ENCODE results near the gene MOK. TPM values are rescaled to one million over a fixed set of nuclear protein-coding genes. Genes with fewer than 3 reads are reported as not detected.
"Not testable (repeated sequence)": the region's sequence is repeated elsewhere in the genome, so short reads cannot be mapped to it uniquely, and the experiment has no call there.

The MOK gene
- 10 to 100 TPM in 1 of 2 donors, 1 to 10 TPM in 1; 10.0 to 16.4 TPM for total RNA-seq
- 10 to 100 TPM; 10.8 to 28.3 TPM for polyA plus RNA-seq
- long read RNA-seq, donor 1, partial matches to known transcripts: 3 of 12 reads
- long read RNA-seq, donor 1, other reads (novel, unspliced or antisense): 7 of 12 reads
- long read RNA-seq, donor 2, partial matches to known transcripts: 0 of 1 reads
- long read RNA-seq, donor 2, other reads (novel, unspliced or antisense): 1 of 1 reads

- 0% methylated on average over 50 to 53 of the region's 53 CpGs for WGBS, 2 donors
- H3K27me3 ChIP-seq (ENCODE audit: control insufficient read depth in 1 of 2, insufficient read depth in 2 of 2, low read length in 1 of 2): no peaks in the 10 kb centered on the region
- ATAC-seq (ENCODE audit: low FRiP score): peak; percentile 100
Measured at GRCh38 chr14:102304611-102305506, at the start of gene MOK. Gene MOK (minus strand): TSS chr14:102305164. CDS start chr14:102304968, 196 bp downstream.

GRCh38 chr14:102353126-102353619, 48.2 kb upstream of the MOK start:
- WGBS, 2 donors: 86 to 87% methylated on average over 8 of the region's 8 CpGs
- H3K27me3 ChIP-seq (ENCODE audit: control insufficient read depth in 1 of 2, insufficient read depth in 2 of 2, low read length in 1 of 2): no peaks in the 10 kb centered on the region

More at GRCh38 chr14:102304611-102305506, at the start of gene MOK:
- no peaks in the 10 kb centered on the region for H3K9me3 ChIP-seq (ENCODE audit: control insufficient read depth, low read length)
- intact Hi-C loops (cut with DNase I): no loop called here
- H3K36me3 ChIP-seq (ENCODE audit: control insufficient read depth in 1 of 2, insufficient read depth in 2 of 2, low read length in 1 of 2): no peaks in the 10 kb centered on the region
- DNase-seq: peak; percentile 97 to 99
- H3K4me3 ChIP-seq (ENCODE audit: low read length in 2 of 2): peak within 1 kb of the TSS; percentile 44 to 64
- H3K27ac ChIP-seq (ENCODE audit: low read depth in 1 of 2, low read length in 2 of 2): no peak within 1 kb of the TSS
- no peaks in the 10 kb centered on the region for H3K4me1 ChIP-seq (ENCODE audit: control insufficient read depth in 1 of 2, insufficient read depth in 2 of 2, low read length in 2 of 2)

GRCh38 chr14:102352213-102352612, 47.2 kb upstream of the MOK start:
- ATAC-seq (ENCODE audit: low FRiP score) (no peak), DNase-seq (no peak)
- intact Hi-C loops (cut with DNase I): loop anchor here in 1 of 2 donors (1.0 kb wide), 1 partner anchor 10 kb away; the partner anchor contains the start of genes CINP and TECPR2
- H3K4me3 ChIP-seq (ENCODE audit: low read length in 2 of 2): no peak overlapping the region
- H3K27ac ChIP-seq (ENCODE audit: low read depth in 1 of 2, low read length in 2 of 2): no peak overlapping the region
- H3K36me3 ChIP-seq (ENCODE audit: control insufficient read depth in 1 of 2, insufficient read depth in 2 of 2, low read length in 1 of 2): peaks cover 3 to 12% of the 10 kb centered on the region in 2 donors
- WGBS, 2 donors: 90 to 92% methylated on average over 4 of the region's 4 CpGs
- no peaks in the 10 kb centered on the region for H3K9me3 ChIP-seq (ENCODE audit: control insufficient read depth, low read length)
- no peaks in the 10 kb centered on the region for H3K27me3 ChIP-seq (ENCODE audit: control insufficient read depth in 1 of 2, insufficient read depth in 2 of 2, low read length in 1 of 2)
- no peaks in the 10 kb centered on the region for H3K4me1 ChIP-seq (ENCODE audit: control insufficient read depth in 1 of 2, insufficient read depth in 2 of 2, low read length in 2 of 2)

More at GRCh38 chr14:102353126-102353619, 48.2 kb upstream of the MOK start:
- no peak for ATAC-seq (ENCODE audit: low FRiP score)
- H3K27ac ChIP-seq (ENCODE audit: low read depth in 1 of 2, low read length in 2 of 2): no peak overlapping the region
- H3K4me1 ChIP-seq (ENCODE audit: control insufficient read depth in 1 of 2, insufficient read depth in 2 of 2, low read length in 2 of 2): no peaks in the 10 kb centered on the region
- no peaks in the 10 kb centered on the region for H3K9me3 ChIP-seq (ENCODE audit: control insufficient read depth, low read length)
- H3K36me3 ChIP-seq (ENCODE audit: control insufficient read depth in 1 of 2, insufficient read depth in 2 of 2, low read length in 1 of 2): peaks cover 3 to 14% of the 10 kb centered on the region in 2 donors
- DNase-seq: no peak
- intact Hi-C loops (cut with DNase I): no loop called here
- no peak overlapping the region for H3K4me3 ChIP-seq (ENCODE audit: low read length in 2 of 2)

- H3K36me3 ChIP-seq (ENCODE audit: control insufficient read depth in 1 of 2, insufficient read depth in 2 of 2, low read length in 1 of 2): peaks cover 3 to 12% of the 10 kb centered on the region in 2 donors
- H3K27ac ChIP-seq (ENCODE audit: low read depth in 1 of 2, low read length in 2 of 2); ATAC-seq (ENCODE audit: low FRiP score); intact Hi-C loops (cut with DNase I); H3K9me3 ChIP-seq (ENCODE audit: control insufficient read depth, low read length); H3K4me1 ChIP-seq (ENCODE audit: control insufficient read depth in 1 of 2, insufficient read depth in 2 of 2, low read length in 2 of 2); H3K27me3 ChIP-seq (ENCODE audit: control insufficient read depth in 1 of 2, insufficient read depth in 2 of 2, low read length in 1 of 2); DNase-seq; H3K4me3 ChIP-seq (ENCODE audit: low read length in 2 of 2): not testable (repeated sequence)
- 65% methylated on average over 9 of the region's 9 CpGs for WGBS, 2 donors
Measured at GRCh38 chr14:102351593-102351992, 46.6 kb upstream of the MOK start.

- 94% methylated on average over 10 of the region's 10 CpGs for WGBS, 2 donors
- intact Hi-C loops (cut with DNase I): no loop called here
- no peak for DNase-seq
- Histone ChIP-seq H3K9me3 (ENCODE audit: control insufficient read depth, low read length) (no peaks in the 10 kb centered on the region), H3K4me3 (ENCODE audit: low read length in 2 of 2) (no peak overlapping the region), H3K36me3 (ENCODE audit: control insufficient read depth in 1 of 2, insufficient read depth in 2 of 2, low read length in 1 of 2) (peaks cover 3 to 12% of the 10 kb centered on the region in 2 donors), H3K27me3 (ENCODE audit: control insufficient read depth in 1 of 2, insufficient read depth in 2 of 2, low read length in 1 of 2) (no peaks in the 10 kb centered on the region), H3K4me1 (ENCODE audit: control insufficient read depth in 1 of 2, insufficient read depth in 2 of 2, low read length in 2 of 2) (no peaks in the 10 kb centered on the region), H3K27ac (ENCODE audit: low read depth in 1 of 2, low read length in 2 of 2) (no peak overlapping the region)
- no peak for ATAC-seq (ENCODE audit: low FRiP score)
Measured at GRCh38 chr14:102351023-102351422, 46.1 kb upstream of the MOK start.

GRCh38 chr14:102348376-102348775, 43.4 kb upstream of the MOK start:
- no peak overlapping the region for H3K27ac ChIP-seq (ENCODE audit: low read depth in 1 of 2, low read length in 2 of 2)
- intact Hi-C loops (cut with DNase I): no loop called here
- peaks cover 3 to 8% of the 10 kb centered on the region in 2 donors for H3K36me3 ChIP-seq (ENCODE audit: control insufficient read depth in 1 of 2, insufficient read depth in 2 of 2, low read length in 1 of 2)
- 89 to 94% methylated on average over 16 of the region's 16 CpGs for WGBS, 2 donors
- no peak overlapping the region for H3K4me3 ChIP-seq (ENCODE audit: low read length in 2 of 2)
- ATAC-seq (ENCODE audit: low FRiP score) (no peak), DNase-seq (no peak)
- H3K9me3 ChIP-seq (ENCODE audit: control insufficient read depth, low read length): no peaks in the 10 kb centered on the region
- H3K4me1 ChIP-seq (ENCODE audit: control insufficient read depth in 1 of 2, insufficient read depth in 2 of 2, low read length in 2 of 2): no peaks in the 10 kb centered on the region
- H3K27me3 ChIP-seq (ENCODE audit: control insufficient read depth in 1 of 2, insufficient read depth in 2 of 2, low read length in 1 of 2): no peaks in the 10 kb centered on the region

GRCh38 chr14:102346645-102347044, 41.7 kb upstream of the MOK start:
- H3K36me3 ChIP-seq (ENCODE audit: control insufficient read depth in 1 of 2, insufficient read depth in 2 of 2, low read length in 1 of 2): peaks cover 3 to 8% of the 10 kb centered on the region in 2 donors
- intact Hi-C loops (cut with DNase I): no loop called here
- H3K27me3 ChIP-seq (ENCODE audit: control insufficient read depth in 1 of 2, insufficient read depth in 2 of 2, low read length in 1 of 2): no peaks in the 10 kb centered on the region
- WGBS, 2 donors: 95% methylated on average over 4 of the region's 4 CpGs
- no peak overlapping the region for H3K27ac ChIP-seq (ENCODE audit: low read depth in 1 of 2, low read length in 2 of 2)
- no peak for ATAC-seq (ENCODE audit: low FRiP score)
- DNase-seq: no peak
- H3K4me3 ChIP-seq (ENCODE audit: low read length in 2 of 2): no peak overlapping the region
- H3K4me1 ChIP-seq (ENCODE audit: control insufficient read depth in 1 of 2, insufficient read depth in 2 of 2, low read length in 2 of 2): no peaks in the 10 kb centered on the region
- H3K9me3 ChIP-seq (ENCODE audit: control insufficient read depth, low read length): no peaks in the 10 kb centered on the region

- Histone ChIP-seq H3K27me3 (ENCODE audit: control insufficient read depth in 1 of 2, insufficient read depth in 2 of 2, low read length in 1 of 2) (no peaks in the 10 kb centered on the region), H3K36me3 (ENCODE audit: control insufficient read depth in 1 of 2, insufficient read depth in 2 of 2, low read length in 1 of 2) (peaks cover 3 to 8% of the 10 kb centered on the region in 2 donors)
Measured at GRCh38 chr14:102345232-102345631, 40.3 kb upstream of the MOK start.

More at GRCh38 chr14:102345232-102345631, 40.3 kb upstream of the MOK start:
- no peak for ATAC-seq (ENCODE audit: low FRiP score)
- intact Hi-C loops (cut with DNase I): no loop called here
- Histone ChIP-seq H3K27ac (ENCODE audit: low read depth in 1 of 2, low read length in 2 of 2) (no peak overlapping the region), H3K4me1 (ENCODE audit: control insufficient read depth in 1 of 2, insufficient read depth in 2 of 2, low read length in 2 of 2) (no peaks in the 10 kb centered on the region), H3K4me3 (ENCODE audit: low read length in 2 of 2) (no peak overlapping the region), H3K9me3 (ENCODE audit: control insufficient read depth, low read length) (no peaks in the 10 kb centered on the region)
- 74 to 79% methylated on average over 3 of the region's 3 CpGs for WGBS, 2 donors
- no peak for DNase-seq
